ENCODE data around the gene FAM241A. TPM values are rescaled to one million over a fixed set of nuclear protein-coding genes. Genes with fewer than 3 reads are reported as not detected.
A peak's percentile ranks its signal among the peaks of the same experiment; 100 is the strongest.

The FAM241A gene
- total and polyA plus RNA-seq, 9 of the 15 experiments (the other 6 are each of a cell fraction or from before 2014, with no cell fraction given) = 2.3 to 8.5 (median 5.3) TPM

GRCh38 chr4:112234952-112235609 lies 89.8 kb downstream of the FAM241A start:
- ChIA-PET POLR2A (no interaction called here), CTCF (ENCODE audit: low intra/inter-chr PET ratio) (interaction anchor here (0.6 to 2.9 kb wide), 6 partner anchors 10 to 154 kb away, joined by 3 to 30 read pairs (median 4); no protein-coding TSS in a partner anchor)
- Histone ChIP-seq H3K27ac (ENCODE audit: extremely low read depth, low read depth, low read length) (no peak overlapping the region), H3K36me3 (ENCODE audit: control insufficient read depth, insufficient read depth, low read length) (no peaks in the 10 kb centered on the region), H3K27me3 (ENCODE audit: control insufficient read depth in 2 of 2, insufficient read depth in 2 of 2, low read length in 2 of 2) (no peaks in the 10 kb centered on the region), H3K9me3 (replicated peaks; ENCODE audit: control insufficient read depth, insufficient read depth, low read depth, low read length) (no peaks in the 10 kb centered on the region), H3K9me1 (ENCODE audit: control insufficient read depth, insufficient read depth, low read length) (no peaks in the 10 kb centered on the region), H3K79me2 (ENCODE audit: control insufficient read depth, insufficient read depth, low read length) (peaks cover 22% of the 10 kb centered on the region), H4K20me1 (replicated peaks; ENCODE audit: control insufficient read depth, insufficient read depth, low read length) (no peaks in the 10 kb centered on the region), H3K9ac (ENCODE audit: insufficient read depth in 1 of 2, low read depth in 2 of 2, low read length in 2 of 2) (no peak overlapping the region), H3K4me1 (replicated peaks in 1 of 2; ENCODE audit: control insufficient read depth in 2 of 2, insufficient read depth in 2 of 2, low read length in 2 of 2) (peaks cover 3 to 11% of the 10 kb centered on the region in 2 experiments; a peak in 3 of 5 replicates), H3K4me2 (ENCODE audit: insufficient read depth, low read length) (no peak overlapping the region), H2AFZ (ENCODE audit: low read depth, low read length) (no peak overlapping the region), H3K4me3 (no peak overlapping the region)
- peak; percentile 46 to 74 (median 53) for DNase-seq (ENCODE audit: extremely low read depth in 1 of 4, low spot score in 3 of 4)
- peak; percentile 77 for FAIRE-seq
- no peak for ATAC-seq
- intact Hi-C loops (cut with micrococcal nuclease) (loop anchor here (1.0 kb wide), 3 partner anchors 21 to 160 kb away; no protein-coding TSS in a partner anchor), in situ Hi-C loops (cut with MboI) (loop anchor here (5.0 kb wide), 1 partner anchor 138 kb away; no protein-coding TSS in a partner anchor)
- BruUV-seq (replicated peaks) = no TSS peak
- WGBS (ENCODE audit: insufficient coverage, low coverage, missing lambda C conversion rate) = 33% methylated on average over 3 of the region's 3 CpGs
- TF ChIP-seq TRIM24 (IDR thresholded peaks at IDR 0.05) (no peak), REST (IDR thresholded peaks at IDR 0.05; ENCODE audit: borderline replicate concordance) (peak; percentile 75; the same call in 1 of the 2 replicates), REST (CRISPR knock-in tag; IDR thresholded peaks at IDR 0.05; ENCODE audit: low read depth) (no peak), CEBPB (tag; IDR thresholded peaks at IDR 0.05) (no peak), RCOR1 (IDR thresholded peaks at IDR 0.05; ENCODE audit: borderline replicate concordance in 1 of 2, low read depth in 2 of 2, low read length in 2 of 2) (no peak), ARNT (IDR thresholded peaks at IDR 0.05) (no peak), PHF21A (IDR thresholded peaks at IDR 0.05; ENCODE audit: borderline replicate concordance, low read depth) (no peak), KLF6 (CRISPR knock-in tag; IDR thresholded peaks at IDR 0.05; ENCODE audit: borderline replicate concordance) (no peak), ETV6 (IDR thresholded peaks at IDR 0.05; ENCODE audit: borderline replicate concordance in 1 of 2, low read depth in 2 of 2, low read length in 1 of 2) (no peak), ETV6 (CRISPR knock-in tag; IDR thresholded peaks at IDR 0.05; ENCODE audit: borderline replicate concordance) (no peak), ZNF551 (CRISPR knock-in tag; IDR thresholded peaks at IDR 0.05) (no peak)
- TF ChIP-seq, protein P1, sequence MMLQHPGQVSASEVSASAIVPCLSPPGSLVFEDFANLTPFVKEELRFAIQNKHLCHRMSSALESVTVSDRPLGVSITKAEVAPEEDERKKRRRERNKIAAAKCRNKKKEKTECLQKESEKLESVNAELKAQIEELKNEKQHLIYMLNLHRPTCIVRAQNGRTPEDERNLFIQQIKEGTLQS (IDR thresholded peaks at IDR 0.05) = peak; percentile 85
- TF ChIP-seq, protein P1 (CRISPR knock-in tag; conservative IDR thresholded peaks at IDR 0.05) = no peak

All from K562 (cell line).